GM12872 (cell line): ENCODE measurements around the gene AHCYL2.

Experiments
- CTCF ChIP-seq: IDR thresholded peaks from 3 replicates; pipeline ENCODE4 v1.5.1; 2011; ENCODE audit warnings: low read depth, mild to moderate bottlenecking, low read length, moderate library complexity; ENCODE audit not compliant: insufficient read depth

AHCYL2 gene

GRCh38 chr7:129438839-129439651 lies 214.2 kb downstream of the AHCYL2 start:
- no peak for TF ChIP-seq CTCF

- no peak for TF ChIP-seq CTCF
Measured at GRCh38 chr7:129439963-129440625, 215.3 kb downstream of the AHCYL2 start.

- TF ChIP-seq CTCF: no peak
Measured at GRCh38 chr7:129443612-129444011, 218.8 kb downstream of the AHCYL2 start.

GRCh38 chr7:129450295-129450694 lies 225.5 kb downstream of the AHCYL2 start:
- no peak for TF ChIP-seq CTCF

GRCh38 chr7:129452589-129453231 lies 227.9 kb downstream of the AHCYL2 start:
- TF ChIP-seq CTCF: no peak

- TF ChIP-seq CTCF: no peak
Measured at GRCh38 chr7:129453510-129454248, 228.8 kb downstream of the AHCYL2 start.

- TF ChIP-seq CTCF: no peak
Measured at GRCh38 chr7:129454249-129454551, 229.4 kb downstream of the AHCYL2 start.
